Psoas muscle (tissue), 8 donors: Measurements from ENCODE around the gene MEIOB. TPM values are rescaled to one million over a fixed set of nuclear protein-coding genes. Genes with fewer than 3 reads are reported as not detected.

Experiments
- ATAC-seq, 4 donors: fragments of 200-7000 bp; cut with Tn5 transposase; one replicate each; pipeline ENCODE4 v1.9.1; 2020; ENCODE audit warnings: moderate library complexity in 3 of 4, mild to moderate bottlenecking in 2 of 4
- DNase-seq, 2 donors: peaks; one replicate each; pipeline ENCODE4 v3.0.0-alpha.2; 2020
- H3K27ac ChIP-seq: fragments of 200-600 bp; one replicate; pipeline ENCODE4 v1.8.0; 2022
- H3K27me3 ChIP-seq, 3 donors: fragments of 200-600 bp in 1 of 3; one replicate each; pipeline versions ENCODE4 v1.6.1 to v1.8.0; 2013 to 2022; ENCODE audit warnings: low read length in 2 of 3, mild to moderate bottlenecking in 2 of 3, moderate library complexity in 1 of 3; ENCODE audit not compliant: insufficient read depth in 3 of 3
- H3K36me3 ChIP-seq, 2 donors: fragments of 200-600 bp in 1 of 2; one replicate each; pipeline versions ENCODE4 v1.6.1 to v1.8.0; 2013 to 2022; ENCODE audit warnings: low read depth in 1 of 2, mild to moderate bottlenecking in 1 of 2, moderate library complexity in 1 of 2; ENCODE audit not compliant: insufficient read depth in 1 of 2
- H3K4me1 ChIP-seq: fragments of 200-600 bp; one replicate; pipeline ENCODE4 v1.8.0; 2022
- H3K4me3 ChIP-seq: fragments of 200-600 bp; one replicate; pipeline ENCODE4 v1.8.0; 2022; ENCODE audit warnings: mild to moderate bottlenecking
- H3K9me3 ChIP-seq: fragments of 200-600 bp; one replicate; pipeline ENCODE4 v1.8.0; 2022
- WGBS, 3 donors: extraction: QIAGEN DNeasy Blood & Tissue Kit; methylation state at CpG; one replicate each; pipeline versions ENCODE4 v1.1.6 to v1.1.7; 2013; 5-methylcytosine and 5-hydroxymethylcytosine counted together
- intact Hi-C, 2 donors: fragments of 100-400 bp; cut with DNase I; formaldehyde crosslinking; loops; one replicate each; pipeline versions ENCODE4 v1.11.0 to v1.14.2; 2022
- polyA plus RNA-seq, 3 donors: library from polyadenylated mRNA; stranded (reverse); fragments of 200-250 nt; gene quantifications; one replicate each; pipeline ENCODE4 v1.2.3, GENCODE V29; 2013
- total RNA-seq, 4 donors: library from RNA; stranded (reverse); fragmentation: NEBNext Ultra II Directional in 2 of 4; extraction: Animal tissue kit (Norgen Biotek cat#: 25700) in 2 of 4; gene quantifications; one replicate each; pipeline versions ENCODE4 v1.2.1 to v1.2.4, GENCODE V29; 2021 to 2023
- TF ChIP-seq, protein P1 (sequence below): fragments of 200-600 bp; IDR thresholded peaks from one replicate; pipeline ENCODE4 v1.8.0; 2022; ENCODE audit warnings: antibody characterized with exemption
- donor health status: healthy with polysubstance abuse.
- donor health status: DM: no; HTN: no; CAD: no; lungs with moderate emphysema.
- donor health status: Bipolar disorder and iron deficiency.
- donor health status: healthy.
- donor health status: DM: yes; HTN: yes; CAD: no.
- donor health status: DM: no; HTN: no; CAD: no.
- donor health status: DM: no; HTN: no; CAD: no.
- donor health status: DM: yes; HTN: yes; CAD: no.

Gene MEIOB
- total and polyA plus RNA-seq, 7 donors, result not detected

DNA sequence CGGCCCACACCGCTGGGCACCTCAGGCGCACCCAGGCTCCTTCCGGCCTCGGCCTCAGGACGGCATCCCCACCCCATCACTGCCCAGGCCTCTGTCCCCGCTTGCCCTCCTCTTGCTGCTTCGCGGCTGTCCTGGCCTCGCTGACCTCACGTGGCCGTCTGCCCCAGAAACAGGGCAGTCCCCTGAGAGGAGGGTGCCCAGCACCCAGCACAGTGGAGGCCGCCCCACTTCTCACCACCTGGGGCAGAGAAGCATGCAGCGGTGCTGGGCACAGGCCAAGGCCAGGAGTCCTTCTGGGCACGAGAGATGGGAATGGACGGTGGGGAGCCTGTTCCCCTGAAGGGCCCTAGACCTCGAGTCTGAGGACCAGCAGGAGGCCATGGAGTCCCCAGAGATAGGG, 54.2 kb downstream of the MEIOB start:
- Histone ChIP-seq H3K9me3 (no peaks in the 10 kb centered on the region), H3K27ac (no peak overlapping the region), H3K4me1 (no peaks in the 10 kb centered on the region), H3K27me3 (no peaks in the 10 kb centered on the region), H3K36me3 (peaks cover 0 to 85% of the 10 kb centered on the region in 2 donors), H3K4me3 (no peak overlapping the region)
- ATAC-seq (no peak), DNase-seq (no peak)
- WGBS, 3 donors, result 88 to 90% (median 90%) methylated on average over 17 of the region's 17 CpGs
- TF ChIP-seq, protein P1, sequence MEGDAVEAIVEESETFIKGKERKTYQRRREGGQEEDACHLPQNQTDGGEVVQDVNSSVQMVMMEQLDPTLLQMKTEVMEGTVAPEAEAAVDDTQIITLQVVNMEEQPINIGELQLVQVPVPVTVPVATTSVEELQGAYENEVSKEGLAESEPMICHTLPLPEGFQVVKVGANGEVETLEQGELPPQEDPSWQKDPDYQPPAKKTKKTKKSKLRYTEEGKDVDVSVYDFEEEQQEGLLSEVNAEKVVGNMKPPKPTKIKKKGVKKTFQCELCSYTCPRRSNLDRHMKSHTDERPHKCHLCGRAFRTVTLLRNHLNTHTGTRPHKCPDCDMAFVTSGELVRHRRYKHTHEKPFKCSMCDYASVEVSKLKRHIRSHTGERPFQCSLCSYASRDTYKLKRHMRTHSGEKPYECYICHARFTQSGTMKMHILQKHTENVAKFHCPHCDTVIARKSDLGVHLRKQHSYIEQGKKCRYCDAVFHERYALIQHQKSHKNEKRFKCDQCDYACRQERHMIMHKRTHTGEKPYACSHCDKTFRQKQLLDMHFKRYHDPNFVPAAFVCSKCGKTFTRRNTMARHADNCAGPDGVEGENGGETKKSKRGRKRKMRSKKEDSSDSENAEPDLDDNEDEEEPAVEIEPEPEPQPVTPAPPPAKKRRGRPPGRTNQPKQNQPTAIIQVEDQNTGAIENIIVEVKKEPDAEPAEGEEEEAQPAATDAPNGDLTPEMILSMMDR, result no peak
- intact Hi-C loops, result no loop called here

DNA sequence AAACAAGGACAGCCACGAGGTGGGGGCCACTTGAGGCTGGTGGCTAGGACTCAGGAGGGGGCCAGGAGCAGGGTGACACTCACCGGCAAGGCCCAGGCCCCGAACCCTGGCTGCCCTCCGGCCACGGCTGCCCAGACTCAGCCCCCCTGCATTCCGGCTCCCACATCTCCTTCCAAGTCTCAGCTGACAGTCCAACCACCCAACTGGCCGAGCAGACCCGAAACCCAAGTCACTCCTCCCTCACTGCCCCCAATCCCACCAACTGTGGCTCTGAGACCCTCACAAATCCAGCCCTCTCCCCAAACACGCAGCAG, 54.7 kb downstream of the MEIOB start:
- 88 to 95% (median 93%) methylated on average over 9 of the region's 9 CpGs for WGBS, 3 donors
- H3K36me3 ChIP-seq, result peaks cover 0 to 80% of the 10 kb centered on the region in 2 donors
- H3K9me3 ChIP-seq, result no peaks in the 10 kb centered on the region
- no peaks in the 10 kb centered on the region for H3K4me1 ChIP-seq
- no peak overlapping the region for H3K27ac ChIP-seq
- DNase-seq, result no peak
- no peak overlapping the region for H3K4me3 ChIP-seq
- H3K27me3 ChIP-seq, result no peaks in the 10 kb centered on the region
- no peak for ATAC-seq
- intact Hi-C loops, result no loop called here
- TF ChIP-seq, protein P1, result no peak

DNA sequence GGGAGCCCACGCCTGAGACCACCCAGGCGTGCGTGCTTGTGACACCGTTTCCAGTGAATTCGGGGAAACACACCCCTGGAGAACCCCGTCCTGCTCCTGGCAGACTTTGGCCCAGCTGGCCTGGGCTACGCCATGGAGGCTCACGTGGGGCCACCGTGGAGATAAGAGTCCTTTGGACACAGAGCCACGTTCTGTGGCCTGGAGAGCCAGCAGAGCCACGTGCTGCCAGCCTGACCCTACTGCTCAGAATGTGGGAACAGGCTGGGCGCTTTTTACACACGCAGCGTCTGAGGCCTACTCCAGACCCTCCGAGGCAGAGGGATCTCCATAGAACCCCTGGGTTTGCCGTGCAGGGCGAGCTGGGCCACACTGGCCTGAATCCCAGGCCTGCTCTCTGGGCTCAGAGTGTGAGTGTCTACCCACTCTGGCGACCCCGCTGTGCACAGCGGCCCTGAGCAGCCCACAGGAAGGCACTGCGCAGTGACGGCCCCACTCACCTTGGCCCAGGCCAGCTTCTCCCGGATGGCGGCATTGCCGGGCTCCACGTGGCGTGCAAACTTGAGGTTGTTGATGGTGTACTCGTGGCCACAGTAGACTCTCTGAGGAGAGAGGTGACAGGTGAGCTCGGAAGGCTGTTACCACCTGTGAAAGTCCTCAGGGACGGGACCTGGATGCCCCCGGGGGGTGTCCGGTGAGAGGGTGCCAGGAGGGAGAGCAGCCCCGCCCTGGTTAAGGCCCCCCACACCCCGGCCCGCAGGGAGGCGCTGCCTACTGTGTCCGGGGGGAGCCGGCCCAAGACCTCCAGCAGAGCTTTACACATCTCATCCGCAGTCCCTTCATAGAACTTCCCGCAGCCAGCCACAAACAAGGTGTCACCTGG, 55.3 kb downstream of the MEIOB start:
- H3K27ac ChIP-seq, result no peak overlapping the region
- TF ChIP-seq, protein P1, result no peak
- 87 to 94% (median 92%) methylated on average over 40 of the region's 40 CpGs for WGBS, 3 donors
- no peaks in the 10 kb centered on the region for H3K27me3 ChIP-seq
- DNase-seq, result no peak
- ATAC-seq, result peak in 1 of 4 donors; percentile 27
- intact Hi-C loops, result no loop called here
- peaks cover 0 to 74% of the 10 kb centered on the region in 2 donors for H3K36me3 ChIP-seq
- H3K4me1 ChIP-seq, result no peaks in the 10 kb centered on the region
- no peaks in the 10 kb centered on the region for H3K9me3 ChIP-seq
- H3K4me3 ChIP-seq, result no peak overlapping the region

DNA sequence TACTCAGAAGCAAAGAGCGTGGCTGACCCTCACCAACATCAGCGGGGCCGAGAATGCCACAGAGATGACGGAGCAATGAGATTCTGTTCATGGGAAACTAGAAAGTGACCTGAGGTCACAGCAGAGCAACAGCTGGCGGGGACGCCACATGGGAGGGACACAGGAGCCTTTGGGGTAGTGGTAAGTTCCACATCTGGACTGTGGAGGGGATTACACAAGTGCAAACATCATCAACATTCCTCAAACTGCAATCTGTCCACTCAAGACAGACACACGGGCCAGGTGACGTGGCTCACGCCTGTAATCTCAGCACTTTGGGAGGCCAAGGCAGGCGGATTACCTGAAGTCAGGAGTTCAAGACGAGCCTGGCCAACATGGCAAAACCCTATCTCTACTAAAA, 56.5 kb downstream of the MEIOB start:
- H3K4me1 ChIP-seq, result no peaks in the 10 kb centered on the region
- TF ChIP-seq, protein P1, result no peak
- ATAC-seq, result peak in 2 of 4 donors; percentile 32 to 47
- no peak overlapping the region for H3K4me3 ChIP-seq
- H3K27me3 ChIP-seq, result no peaks in the 10 kb centered on the region
- no peaks in the 10 kb centered on the region for H3K9me3 ChIP-seq
- intact Hi-C loops, result no loop called here
- 67 to 86% (median 78%) methylated on average over 11 of the region's 11 CpGs for WGBS, 3 donors
- no peak overlapping the region for H3K27ac ChIP-seq
- H3K36me3 ChIP-seq, result peaks cover 0 to 69% of the 10 kb centered on the region in 2 donors
- DNase-seq, result no peak
